GM10266 (cell line): ENCODE results near the gene BEAN1.

Source experiments
- DNase-seq: peaks from one replicate; pipeline ENCODE4 v3.0.0; 2012; ENCODE audit errors: extremely low spot score
- TF ChIP-seq, protein P1 (sequence below): IDR thresholded peaks from 2 replicates; pipeline ENCODE4 v1.5.1; 2012; ENCODE audit warnings: mild to moderate bottlenecking, low read depth; ENCODE audit not compliant: control insufficient read depth, insufficient read depth; ENCODE audit errors: missing control alignments

BEAN1 gene

DNA sequence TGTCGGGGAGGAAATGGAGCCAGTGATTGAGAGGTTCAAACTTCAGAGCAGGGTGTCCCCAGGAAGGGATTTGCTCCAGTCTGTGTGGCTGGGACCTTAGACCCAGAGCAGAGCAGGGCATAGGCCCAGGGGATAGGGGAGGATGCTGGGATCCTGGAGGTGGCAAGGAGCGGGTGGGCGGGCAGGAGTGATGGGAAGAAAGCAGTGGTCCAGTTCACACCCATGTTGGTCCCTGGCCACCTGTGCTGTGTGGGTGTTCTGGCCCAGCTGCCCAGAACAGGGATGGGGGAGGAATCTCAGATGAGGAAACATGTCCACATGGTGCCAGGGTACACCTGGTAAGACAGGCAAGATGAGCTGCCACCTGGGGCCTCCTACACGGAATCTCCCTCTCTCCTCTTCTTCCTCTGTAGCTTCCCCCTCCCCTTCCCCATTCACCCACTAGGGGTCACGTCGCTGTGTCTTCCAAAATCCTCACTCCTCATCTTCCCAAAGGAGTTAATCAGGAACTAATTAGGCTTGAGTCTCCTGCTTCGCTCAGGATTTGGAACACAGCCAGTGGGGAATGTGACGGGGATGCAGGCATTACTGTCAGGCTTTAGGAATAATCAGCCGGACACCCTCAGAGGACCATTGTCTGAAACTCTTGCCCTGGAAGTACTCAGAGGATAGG, 2.3 kb downstream of the BEAN1 start:
- TF ChIP-seq, protein P1, sequence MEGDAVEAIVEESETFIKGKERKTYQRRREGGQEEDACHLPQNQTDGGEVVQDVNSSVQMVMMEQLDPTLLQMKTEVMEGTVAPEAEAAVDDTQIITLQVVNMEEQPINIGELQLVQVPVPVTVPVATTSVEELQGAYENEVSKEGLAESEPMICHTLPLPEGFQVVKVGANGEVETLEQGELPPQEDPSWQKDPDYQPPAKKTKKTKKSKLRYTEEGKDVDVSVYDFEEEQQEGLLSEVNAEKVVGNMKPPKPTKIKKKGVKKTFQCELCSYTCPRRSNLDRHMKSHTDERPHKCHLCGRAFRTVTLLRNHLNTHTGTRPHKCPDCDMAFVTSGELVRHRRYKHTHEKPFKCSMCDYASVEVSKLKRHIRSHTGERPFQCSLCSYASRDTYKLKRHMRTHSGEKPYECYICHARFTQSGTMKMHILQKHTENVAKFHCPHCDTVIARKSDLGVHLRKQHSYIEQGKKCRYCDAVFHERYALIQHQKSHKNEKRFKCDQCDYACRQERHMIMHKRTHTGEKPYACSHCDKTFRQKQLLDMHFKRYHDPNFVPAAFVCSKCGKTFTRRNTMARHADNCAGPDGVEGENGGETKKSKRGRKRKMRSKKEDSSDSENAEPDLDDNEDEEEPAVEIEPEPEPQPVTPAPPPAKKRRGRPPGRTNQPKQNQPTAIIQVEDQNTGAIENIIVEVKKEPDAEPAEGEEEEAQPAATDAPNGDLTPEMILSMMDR = no peak
- no peak for DNase-seq

DNA sequence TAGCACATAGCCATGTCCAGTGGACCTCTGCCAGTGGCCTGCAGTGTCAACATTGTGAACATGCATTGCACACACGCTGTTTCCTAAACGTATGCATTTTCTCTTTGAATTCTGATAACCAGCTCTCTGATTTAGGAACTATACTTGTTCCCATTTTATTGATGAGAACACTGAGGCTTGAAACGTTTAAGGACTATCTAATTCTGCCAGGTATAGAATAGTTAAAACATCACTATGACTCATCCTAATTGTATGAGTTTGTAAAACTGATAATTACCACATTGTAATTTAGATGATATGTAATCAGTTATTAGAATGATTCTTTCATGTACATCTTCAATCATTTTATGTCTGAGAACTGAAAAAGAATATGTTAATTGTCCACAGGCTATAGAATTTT, 3.1 kb downstream of the BEAN1 start:
- TF ChIP-seq, protein P1 = no peak
- DNase-seq = no peak

DNA sequence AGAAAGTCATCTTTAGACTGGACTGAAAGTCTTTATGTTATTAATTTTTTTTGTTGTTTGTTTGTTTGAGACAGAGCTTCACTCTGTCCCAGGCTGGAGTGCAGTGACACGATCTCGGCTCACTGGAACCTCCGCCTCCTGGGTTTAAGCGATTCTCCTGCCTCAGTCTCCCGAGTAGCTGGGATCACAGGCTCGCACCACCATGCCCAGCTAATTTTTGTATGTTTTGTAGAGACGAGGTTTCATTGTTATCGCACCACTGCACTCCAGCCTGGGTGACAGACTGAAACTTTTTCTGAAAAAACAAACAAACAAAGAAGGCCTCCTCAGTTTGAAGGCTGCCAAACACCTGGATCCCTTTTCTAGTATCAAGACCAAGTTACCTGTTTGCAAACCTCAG, 4.7 kb downstream of the BEAN1 start:
- DNase-seq = no peak
- TF ChIP-seq, protein P1 = no peak

DNA sequence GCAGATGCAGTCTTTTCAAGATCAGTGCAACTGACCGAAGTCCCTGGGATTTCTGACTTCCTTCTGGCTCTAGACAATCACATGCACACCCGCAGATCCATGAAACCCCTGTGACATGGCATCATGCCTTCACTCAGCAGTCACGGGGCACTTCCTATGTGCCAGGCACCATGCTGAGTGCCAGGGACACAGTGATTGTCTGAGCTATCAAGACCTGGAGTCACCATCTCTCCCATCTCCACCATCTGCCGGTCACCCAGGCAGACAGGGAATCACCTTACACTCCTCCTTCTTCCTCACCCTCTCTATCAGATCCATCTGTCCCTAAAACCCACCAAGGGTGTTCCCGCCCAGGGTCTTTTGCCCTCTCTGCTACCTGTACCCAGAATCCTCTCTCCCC, 5.3 kb downstream of the BEAN1 start:
- TF ChIP-seq, protein P1 = no peak
- no peak for DNase-seq

DNA sequence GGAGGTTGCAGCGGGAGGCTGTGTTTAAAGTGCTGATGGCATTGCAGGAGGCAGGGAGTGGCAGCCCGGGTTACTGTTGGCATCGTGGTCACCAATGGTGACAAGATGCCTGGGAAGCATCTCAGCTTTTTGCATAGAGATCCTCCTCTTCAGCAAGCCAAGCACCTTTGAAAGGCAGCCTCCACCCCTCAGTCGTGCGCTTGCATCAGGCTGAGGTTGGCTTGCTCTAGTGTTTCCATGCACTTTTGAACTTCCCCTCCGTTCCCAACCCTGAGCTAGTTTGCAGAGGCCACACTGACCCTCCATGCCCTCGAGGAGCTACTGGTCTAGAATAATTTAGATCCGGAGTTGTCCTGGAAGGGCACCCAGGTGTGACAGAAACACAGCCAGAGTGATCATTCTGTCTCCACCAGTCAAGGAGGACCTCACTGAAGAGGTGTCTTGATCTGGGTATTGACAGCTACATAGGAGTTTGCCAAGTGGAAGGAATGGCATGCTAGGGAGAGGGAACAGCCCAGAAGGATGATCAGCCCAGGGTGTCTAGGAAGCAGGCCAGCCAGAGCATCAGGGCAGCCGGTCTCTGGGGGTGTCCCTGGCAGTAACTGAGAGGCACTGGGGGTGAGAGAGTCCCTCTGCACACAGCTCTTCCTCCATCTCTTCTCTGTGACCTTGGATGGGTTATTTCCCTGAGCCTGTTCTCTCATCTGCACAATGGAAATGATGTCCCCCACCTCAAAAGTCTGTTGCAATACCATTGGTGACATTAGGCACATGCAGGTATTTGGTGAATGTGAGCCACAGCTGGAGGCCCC, 7.7 kb downstream of the BEAN1 start:
- TF ChIP-seq, protein P1 = no peak
- DNase-seq = no peak

DNA sequence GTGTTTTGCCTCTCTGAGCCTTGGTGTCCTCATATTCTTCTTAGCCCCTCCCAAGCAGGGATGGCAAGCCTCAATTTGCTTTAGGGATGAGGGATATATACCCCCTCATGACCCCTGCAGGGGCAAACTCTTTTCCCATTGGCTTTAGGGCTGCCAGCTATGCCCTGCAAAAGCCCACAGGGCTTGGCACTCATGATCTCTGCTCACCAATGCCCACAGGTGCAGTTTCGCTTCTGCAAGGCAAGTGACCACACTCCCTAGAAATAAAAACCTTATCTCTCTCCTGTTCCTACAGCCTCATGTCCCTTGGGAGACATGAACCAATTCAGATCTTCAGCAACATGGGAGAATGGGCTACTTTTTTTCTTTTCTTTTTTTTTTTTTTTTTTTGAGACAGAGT, 8.8 kb downstream of the BEAN1 start:
- TF ChIP-seq, protein P1 = no peak
- no peak for DNase-seq

DNA sequence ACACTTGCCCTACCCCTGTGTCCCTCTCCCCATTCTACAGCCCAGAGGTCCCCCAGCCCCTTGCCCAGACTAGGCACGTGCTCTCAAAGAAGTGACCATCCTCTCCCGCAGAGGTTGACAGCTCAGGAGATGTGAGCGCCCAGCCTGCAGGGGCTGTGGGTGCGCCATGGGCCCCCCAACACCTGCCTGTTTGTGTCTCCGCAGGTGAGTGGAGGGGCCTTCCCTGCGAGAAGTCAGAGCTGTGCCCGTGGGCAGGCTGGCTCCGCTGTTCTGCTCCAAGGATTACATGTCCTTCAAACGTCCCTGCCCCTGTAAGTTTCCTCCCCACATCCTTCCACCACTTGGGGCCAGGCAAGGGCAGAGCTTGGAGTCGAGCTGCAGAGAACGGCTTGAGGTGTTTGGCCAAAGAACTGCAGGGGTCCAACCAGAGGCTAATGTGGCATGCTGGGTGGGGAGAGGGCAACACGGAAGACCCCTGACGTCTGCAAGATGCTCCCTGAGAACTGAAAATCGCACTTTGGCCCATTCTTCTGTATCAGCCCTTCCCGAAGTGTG, 10.4 kb downstream of the BEAN1 start:
- TF ChIP-seq, protein P1 = no peak

More for the DNA sequence above, 10.4 kb downstream of the BEAN1 start:
- no peak for DNase-seq
